Psoas muscle (tissue), 8 donors: ENCODE measurements around the gene OR2S2. TPM values are rescaled to one million over a fixed set of nuclear protein-coding genes. Genes with fewer than 3 reads are reported as not detected.

Experiments
- ATAC-seq, 4 donors: fragments of 200-7000 bp; cut with Tn5 transposase; one replicate each; pipeline ENCODE4 v1.9.1; 2020; ENCODE audit warnings: moderate library complexity in 3 of 4, mild to moderate bottlenecking in 2 of 4
- DNase-seq, 2 donors: peaks; one replicate each; pipeline ENCODE4 v3.0.0-alpha.2; 2020
- H3K27ac ChIP-seq: fragments of 200-600 bp; one replicate; pipeline ENCODE4 v1.8.0; 2022
- H3K27me3 ChIP-seq, 3 donors: fragments of 200-600 bp in 1 of 3; one replicate each; pipeline versions ENCODE4 v1.6.1 to v1.8.0; 2013 to 2022; ENCODE audit warnings: low read length in 2 of 3, mild to moderate bottlenecking in 2 of 3, moderate library complexity in 1 of 3; ENCODE audit not compliant: insufficient read depth in 3 of 3
- H3K36me3 ChIP-seq, 2 donors: fragments of 200-600 bp in 1 of 2; one replicate each; pipeline versions ENCODE4 v1.6.1 to v1.8.0; 2013 to 2022; ENCODE audit warnings: low read depth in 1 of 2, mild to moderate bottlenecking in 1 of 2, moderate library complexity in 1 of 2; ENCODE audit not compliant: insufficient read depth in 1 of 2
- H3K4me1 ChIP-seq: fragments of 200-600 bp; one replicate; pipeline ENCODE4 v1.8.0; 2022
- H3K4me3 ChIP-seq: fragments of 200-600 bp; one replicate; pipeline ENCODE4 v1.8.0; 2022; ENCODE audit warnings: mild to moderate bottlenecking
- H3K9me3 ChIP-seq: fragments of 200-600 bp; one replicate; pipeline ENCODE4 v1.8.0; 2022
- WGBS, 3 donors: extraction: QIAGEN DNeasy Blood & Tissue Kit; methylation state at CpG; one replicate each; pipeline versions ENCODE4 v1.1.6 to v1.1.7; 2013; 5-methylcytosine and 5-hydroxymethylcytosine counted together
- intact Hi-C, 2 donors: fragments of 100-400 bp; cut with DNase I; formaldehyde crosslinking; loops; one replicate each; pipeline versions ENCODE4 v1.11.0 to v1.14.2; 2022
- polyA plus RNA-seq, 3 donors: library from polyadenylated mRNA; stranded (reverse); fragments of 200-250 nt; gene quantifications; one replicate each; pipeline ENCODE4 v1.2.3, GENCODE V29; 2013
- total RNA-seq, 4 donors: library from RNA; stranded (reverse); fragmentation: NEBNext Ultra II Directional in 2 of 4; extraction: Animal tissue kit (Norgen Biotek cat#: 25700) in 2 of 4; gene quantifications; one replicate each; pipeline versions ENCODE4 v1.2.1 to v1.2.4, GENCODE V29; 2021 to 2023
- TF ChIP-seq, protein P1 (sequence below): fragments of 200-600 bp; IDR thresholded peaks from one replicate; pipeline ENCODE4 v1.8.0; 2022; ENCODE audit warnings: antibody characterized with exemption
- donor health status: healthy with polysubstance abuse.
- donor health status: DM: no; HTN: no; CAD: no; lungs with moderate emphysema.
- donor health status: Bipolar disorder and iron deficiency.
- donor health status: healthy.
- donor health status: DM: yes; HTN: yes; CAD: no.
- donor health status: DM: no; HTN: no; CAD: no.
- donor health status: DM: no; HTN: no; CAD: no.
- donor health status: DM: yes; HTN: yes; CAD: no.

The OR2S2 gene
- total and polyA plus RNA-seq, 7 donors = not detected

- DNase-seq (no peak), ATAC-seq (no peak)
- Histone ChIP-seq H3K4me3 (peak overlapping the region; percentile 49), H3K27me3 (no peaks in the 10 kb centered on the region), H3K36me3 (no peaks in the 10 kb centered on the region), H3K9me3 (no peaks in the 10 kb centered on the region), H3K27ac (no peak overlapping the region), H3K4me1 (peaks cover 6% of the 10 kb centered on the region)
- WGBS, 3 donors = 73 to 76% (median 74%) methylated on average over 10 of the region's 10 CpGs
- TF ChIP-seq, protein P1, sequence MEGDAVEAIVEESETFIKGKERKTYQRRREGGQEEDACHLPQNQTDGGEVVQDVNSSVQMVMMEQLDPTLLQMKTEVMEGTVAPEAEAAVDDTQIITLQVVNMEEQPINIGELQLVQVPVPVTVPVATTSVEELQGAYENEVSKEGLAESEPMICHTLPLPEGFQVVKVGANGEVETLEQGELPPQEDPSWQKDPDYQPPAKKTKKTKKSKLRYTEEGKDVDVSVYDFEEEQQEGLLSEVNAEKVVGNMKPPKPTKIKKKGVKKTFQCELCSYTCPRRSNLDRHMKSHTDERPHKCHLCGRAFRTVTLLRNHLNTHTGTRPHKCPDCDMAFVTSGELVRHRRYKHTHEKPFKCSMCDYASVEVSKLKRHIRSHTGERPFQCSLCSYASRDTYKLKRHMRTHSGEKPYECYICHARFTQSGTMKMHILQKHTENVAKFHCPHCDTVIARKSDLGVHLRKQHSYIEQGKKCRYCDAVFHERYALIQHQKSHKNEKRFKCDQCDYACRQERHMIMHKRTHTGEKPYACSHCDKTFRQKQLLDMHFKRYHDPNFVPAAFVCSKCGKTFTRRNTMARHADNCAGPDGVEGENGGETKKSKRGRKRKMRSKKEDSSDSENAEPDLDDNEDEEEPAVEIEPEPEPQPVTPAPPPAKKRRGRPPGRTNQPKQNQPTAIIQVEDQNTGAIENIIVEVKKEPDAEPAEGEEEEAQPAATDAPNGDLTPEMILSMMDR = no peak
- intact Hi-C loops = no loop called here
Measured at GRCh38 chr9:35912791-35913400, 45.1 kb downstream of the OR2S2 start.

DNA sequence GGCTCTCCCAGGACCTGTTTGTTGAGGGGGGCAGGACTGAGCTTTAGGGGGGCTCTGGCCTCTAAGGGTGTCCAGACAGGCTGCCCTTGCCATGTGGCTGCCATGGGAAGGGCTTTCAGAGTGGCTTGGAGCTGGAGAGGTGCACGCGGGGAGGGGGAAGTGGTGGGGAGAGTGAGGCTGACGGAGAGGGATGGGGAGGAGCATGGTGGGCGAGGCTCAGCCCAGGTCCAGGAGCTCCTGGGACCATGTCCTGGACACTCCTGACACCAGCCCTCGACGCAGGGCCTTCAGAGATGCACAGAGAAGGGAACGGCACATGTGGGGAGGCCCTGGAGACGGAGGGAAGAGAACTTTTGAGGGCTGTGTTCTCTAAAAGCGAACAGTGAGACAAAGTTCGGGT, 46.3 kb downstream of the OR2S2 start:
- 65 to 77% (median 76%) methylated on average over 10 of the region's 10 CpGs for WGBS, 3 donors
- TF ChIP-seq, protein P1 = no peak
- H3K4me3 ChIP-seq = peak overlapping the region; percentile 49
- no peaks in the 10 kb centered on the region for H3K9me3 ChIP-seq
- intact Hi-C loops = no loop called here
- no peaks in the 10 kb centered on the region for H3K27me3 ChIP-seq
- DNase-seq = no peak
- peaks cover 9% of the 10 kb centered on the region for H3K4me1 ChIP-seq
- no peaks in the 10 kb centered on the region for H3K36me3 ChIP-seq
- no peak overlapping the region for H3K27ac ChIP-seq
- ATAC-seq = no peak

GRCh38 chr9:35910613-35911359, 47.2 kb downstream of the OR2S2 start:
- DNase-seq = peak; percentile 27 to 57
- H3K27me3 ChIP-seq = no peaks in the 10 kb centered on the region
- peak overlapping the region; percentile 80 for H3K27ac ChIP-seq

DNA sequence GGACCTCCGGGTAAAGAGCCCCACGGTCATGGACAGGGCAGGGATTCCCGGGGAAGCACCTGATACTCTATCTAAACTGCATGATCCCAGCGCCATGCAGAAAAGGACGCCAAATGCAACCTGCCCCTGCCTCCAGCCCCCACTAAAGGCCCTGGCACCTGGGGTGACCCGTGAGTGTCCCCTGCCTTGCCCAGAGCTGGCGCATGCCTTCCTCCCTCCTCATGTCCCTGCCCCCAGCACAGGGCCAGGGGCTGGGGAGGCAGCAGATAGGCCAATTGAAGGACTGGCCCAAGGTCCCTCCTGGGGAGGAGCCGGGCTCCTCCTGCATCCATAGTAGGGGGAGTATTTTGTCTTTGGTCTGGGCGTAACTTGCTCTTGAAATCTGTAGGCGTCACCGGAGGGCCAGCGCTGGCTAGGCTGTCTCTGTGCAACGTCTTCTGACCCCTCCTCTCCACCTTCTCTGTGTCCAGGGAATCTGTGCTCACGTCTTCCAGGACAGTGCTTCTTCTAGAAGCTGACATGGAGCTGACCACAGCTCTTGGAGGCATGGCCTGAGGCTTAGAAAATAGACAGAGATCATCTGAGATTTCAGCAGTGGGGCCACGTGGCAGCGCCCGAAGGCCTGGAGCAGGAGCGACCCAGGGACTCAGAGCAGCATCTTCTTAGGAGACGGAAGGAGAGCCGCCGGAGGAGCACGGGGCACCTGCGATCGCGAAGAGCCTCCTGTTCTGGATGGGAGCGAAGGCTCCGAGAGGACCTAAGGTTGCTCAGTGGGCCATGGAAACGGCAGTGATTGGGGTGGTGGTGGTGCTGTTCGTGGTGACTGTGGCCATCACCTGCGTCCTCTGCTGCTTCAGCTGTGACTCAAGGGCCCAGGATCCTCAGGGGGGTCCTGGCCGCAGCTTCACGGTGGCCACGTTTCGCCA, 48.0 kb downstream of the OR2S2 start:
- H3K4me1 ChIP-seq = peaks cover 23% of the 10 kb centered on the region
- DNase-seq (peak; percentile 38 to 68), ATAC-seq (peak in 1 of 4 donors; percentile 6)
- H3K9me3 ChIP-seq = no peaks in the 10 kb centered on the region
- peak overlapping the region; percentile 80 for H3K27ac ChIP-seq
- H3K4me3 ChIP-seq = peak overlapping the region; percentile 49
- H3K36me3 ChIP-seq = no peaks in the 10 kb centered on the region
- intact Hi-C loops = loop anchor here in 1 of 2 donors (5.0 kb wide), 1 partner anchor 37 kb away; no protein-coding TSS in a partner anchor
- no peaks in the 10 kb centered on the region for H3K27me3 ChIP-seq
- TF ChIP-seq, protein P1 = no peak
- 76 to 82% (median 79%) methylated on average over 34 of the region's 34 CpGs for WGBS, 3 donors

More at GRCh38 chr9:35910613-35911359, 47.2 kb downstream of the OR2S2 start:
- Histone ChIP-seq H3K4me1 (peaks cover 14% of the 10 kb centered on the region), H3K9me3 (no peaks in the 10 kb centered on the region), H3K4me3 (peak overlapping the region; percentile 49), H3K36me3 (no peaks in the 10 kb centered on the region)
- intact Hi-C loops = no loop called here
- TF ChIP-seq, protein P1 = peak; percentile 48
- no peak for ATAC-seq
- 58 to 67% (median 62%) methylated on average over 14 of the region's 14 CpGs for WGBS, 3 donors
